IPS-11a (cell line): Measurements from ENCODE around the gene HRH1.
"Not testable (repeated sequence)": the region's sequence is repeated elsewhere in the genome, so short reads cannot be mapped to it uniquely, and the experiment has no call there.

Experiments
- H3K4me3 ChIP-seq: one replicate; pipeline ENCODE4 v1.5.1; 2013; ENCODE audit warnings: low read depth, low read length, control low read depth

Gene HRH1

DNA sequence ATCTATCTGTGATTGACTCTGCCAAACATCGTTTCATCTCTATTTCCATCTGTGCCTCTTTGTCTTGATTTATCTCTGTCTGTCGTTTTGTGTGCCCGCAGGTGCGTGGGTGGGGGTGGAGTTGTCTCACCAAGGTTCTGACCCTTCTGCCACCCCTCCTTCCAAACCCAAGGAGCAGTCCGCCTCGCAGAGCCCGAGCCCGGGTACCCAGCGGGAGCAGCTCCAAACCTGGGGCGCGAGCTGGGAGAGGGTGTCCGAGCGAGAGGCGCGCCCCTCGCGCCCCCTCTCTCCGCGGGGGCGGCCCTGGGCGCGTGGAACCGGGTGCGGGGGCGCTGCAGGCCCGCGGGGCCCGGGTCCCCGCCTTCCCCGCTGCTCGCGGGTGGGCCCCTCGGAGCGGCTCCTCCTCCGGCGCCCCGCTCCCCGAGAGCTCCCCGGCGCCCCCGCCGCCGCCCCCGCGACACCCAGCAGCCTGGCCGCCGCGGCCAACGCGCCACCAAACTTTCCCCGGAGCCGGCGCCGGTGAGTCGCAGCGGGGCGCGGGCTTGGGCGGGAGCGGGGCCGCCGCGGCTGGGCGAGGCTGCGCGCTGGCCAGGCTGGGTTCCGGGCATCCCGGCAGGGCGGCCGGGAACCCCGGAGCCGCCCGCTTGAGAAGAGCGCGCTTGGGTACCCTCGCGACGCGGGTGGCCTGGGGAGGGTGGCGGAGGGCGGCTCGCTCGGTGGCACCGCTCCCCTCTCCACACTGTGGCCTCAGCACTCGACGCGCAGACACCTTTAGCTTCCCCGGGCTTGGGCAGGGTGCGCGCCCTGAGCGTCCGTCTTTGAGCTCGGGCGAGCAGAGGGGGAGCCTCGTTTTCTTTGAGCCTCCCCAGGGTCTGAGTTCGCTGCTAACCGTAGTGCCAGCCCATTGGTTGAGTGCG lies at the start of gene HRH1:
Gene HRH1, plus strand, starts transcription at position 458 of the 917 bp plus-strand sequence. CDS start 104,545 bp downstream, outside the sequence.
- peak within 1 kb of the TSS; percentile 39 for H3K4me3 ChIP-seq

DNA sequence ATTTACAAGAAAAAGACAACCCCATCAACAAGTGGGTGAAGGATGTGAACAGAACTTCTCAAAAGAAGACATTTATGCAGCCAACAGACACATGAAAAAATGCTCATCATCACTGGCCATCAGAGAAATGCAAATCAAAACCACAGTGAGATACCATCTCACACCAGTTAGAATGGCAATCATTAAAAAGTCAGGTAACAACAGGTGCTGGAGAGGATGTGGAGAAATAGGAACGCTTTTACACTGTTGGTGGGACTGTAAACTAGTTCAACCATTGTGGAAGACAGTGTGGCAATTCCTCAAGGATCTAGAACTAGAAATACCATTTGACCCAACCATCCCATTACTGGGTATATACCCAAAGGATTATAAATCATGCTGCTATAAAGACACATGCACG lies 41.0 kb upstream of the HRH1 start:
- H3K4me3 ChIP-seq = not testable (repeated sequence)

- H3K4me3 ChIP-seq = no peak overlapping the region
Measured at GRCh38 chr3:11115548-11115947, 38.7 kb upstream of the HRH1 start.

GRCh38 chr3:11116336-11117059 lies 37.8 kb upstream of the HRH1 start:
- H3K4me3 ChIP-seq = no peak overlapping the region

DNA sequence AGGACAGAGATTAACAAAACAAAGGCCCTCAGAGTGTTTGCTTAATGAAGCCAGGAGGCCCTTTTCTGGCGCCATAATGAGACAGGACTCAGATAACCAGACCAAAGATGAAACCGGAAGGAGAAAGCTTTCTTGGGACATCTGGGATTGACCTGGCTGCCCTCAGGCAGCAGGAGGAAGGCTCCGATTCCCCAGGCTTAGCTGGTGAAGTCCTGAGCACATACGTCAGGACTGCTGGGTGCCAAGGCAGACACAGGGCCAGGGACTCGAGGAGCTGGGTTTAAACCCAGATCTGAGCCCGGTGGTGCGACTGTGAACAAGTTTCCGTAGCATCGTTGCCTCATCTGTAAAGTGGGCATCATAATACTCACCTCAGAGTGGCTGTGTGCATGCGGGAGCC lies 36.7 kb upstream of the HRH1 start:
- no peak overlapping the region for H3K4me3 ChIP-seq

DNA sequence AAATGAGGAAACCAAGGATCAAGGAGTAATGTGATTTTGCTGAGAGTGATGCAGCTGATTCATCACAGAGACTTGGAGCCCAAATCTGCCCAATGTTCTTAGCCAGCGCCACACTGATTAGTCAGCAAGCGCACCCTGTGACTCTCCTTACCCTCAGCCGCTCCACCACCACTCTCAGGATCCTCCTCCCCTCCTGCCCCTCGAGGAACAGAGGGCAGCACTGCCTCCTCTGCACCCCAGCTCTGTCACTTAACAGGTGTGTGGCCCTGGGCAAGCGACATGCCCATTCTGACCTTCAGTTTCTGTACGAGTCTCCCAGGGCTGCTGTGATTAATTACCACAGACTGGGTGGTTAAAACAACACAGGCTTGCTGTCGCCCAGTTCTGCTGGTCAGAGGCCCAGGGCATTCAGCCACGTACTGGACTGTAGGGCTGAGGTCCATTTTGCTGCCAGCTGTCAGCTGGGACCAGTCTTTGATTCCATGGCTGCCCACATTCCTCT lies 36.1 kb upstream of the HRH1 start:
- H3K4me3 ChIP-seq = no peak overlapping the region

DNA sequence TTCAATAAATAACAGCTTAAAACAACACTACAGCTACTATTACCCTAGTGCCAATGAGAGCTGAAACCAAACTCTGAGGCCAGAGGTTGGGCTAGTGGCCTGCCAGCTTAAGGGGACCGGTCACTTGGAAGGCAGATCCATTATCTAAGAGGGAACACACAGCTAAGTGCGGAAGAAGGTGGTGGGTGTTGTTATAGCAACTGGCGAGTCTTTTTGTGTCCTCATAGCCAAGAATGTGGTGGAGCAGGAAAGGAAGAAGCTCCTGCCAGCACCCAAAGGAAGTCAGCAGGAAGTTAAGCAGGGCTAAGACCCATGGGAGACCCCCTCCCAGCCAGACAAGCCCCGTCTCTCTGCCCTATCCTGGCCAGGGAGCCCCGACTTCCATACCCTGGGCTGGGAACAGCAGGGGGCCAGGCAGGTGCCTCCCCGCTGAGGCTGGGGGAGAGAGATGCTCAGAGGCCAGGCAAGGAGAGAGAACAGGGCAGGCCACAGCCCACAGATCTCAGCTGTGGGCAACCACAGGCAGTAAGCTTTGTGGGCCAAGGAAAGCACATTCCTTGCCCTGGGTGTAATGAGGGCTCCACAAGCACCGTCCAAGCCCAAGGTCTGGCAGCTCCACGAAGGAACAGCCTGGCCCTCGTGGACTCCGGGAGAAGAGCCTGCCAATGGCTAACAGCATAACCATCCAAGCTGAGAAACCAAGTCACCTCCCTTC lies 34.0 kb upstream of the HRH1 start:
- no peak overlapping the region for H3K4me3 ChIP-seq

DNA sequence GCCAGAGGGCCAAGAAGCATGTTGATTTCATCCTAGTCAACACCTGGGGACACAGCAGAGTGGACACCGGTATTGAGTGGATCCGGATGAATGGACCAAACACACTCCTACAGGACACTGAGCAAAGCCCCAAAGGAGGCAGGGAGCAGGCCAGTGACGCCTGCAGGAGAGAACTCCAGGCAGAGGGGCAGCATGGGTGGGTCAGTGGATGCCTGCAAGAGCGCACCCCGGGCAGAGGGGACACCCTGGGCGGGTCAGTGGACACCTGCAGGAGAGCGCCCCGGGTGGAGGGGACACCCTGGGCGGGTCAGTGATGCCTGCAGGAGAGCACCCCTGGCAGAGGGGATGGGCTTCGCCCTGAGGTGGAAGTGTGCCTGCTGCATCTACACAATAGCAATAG lies 27.6 kb upstream of the HRH1 start:
- H3K4me3 ChIP-seq = no peak overlapping the region

DNA sequence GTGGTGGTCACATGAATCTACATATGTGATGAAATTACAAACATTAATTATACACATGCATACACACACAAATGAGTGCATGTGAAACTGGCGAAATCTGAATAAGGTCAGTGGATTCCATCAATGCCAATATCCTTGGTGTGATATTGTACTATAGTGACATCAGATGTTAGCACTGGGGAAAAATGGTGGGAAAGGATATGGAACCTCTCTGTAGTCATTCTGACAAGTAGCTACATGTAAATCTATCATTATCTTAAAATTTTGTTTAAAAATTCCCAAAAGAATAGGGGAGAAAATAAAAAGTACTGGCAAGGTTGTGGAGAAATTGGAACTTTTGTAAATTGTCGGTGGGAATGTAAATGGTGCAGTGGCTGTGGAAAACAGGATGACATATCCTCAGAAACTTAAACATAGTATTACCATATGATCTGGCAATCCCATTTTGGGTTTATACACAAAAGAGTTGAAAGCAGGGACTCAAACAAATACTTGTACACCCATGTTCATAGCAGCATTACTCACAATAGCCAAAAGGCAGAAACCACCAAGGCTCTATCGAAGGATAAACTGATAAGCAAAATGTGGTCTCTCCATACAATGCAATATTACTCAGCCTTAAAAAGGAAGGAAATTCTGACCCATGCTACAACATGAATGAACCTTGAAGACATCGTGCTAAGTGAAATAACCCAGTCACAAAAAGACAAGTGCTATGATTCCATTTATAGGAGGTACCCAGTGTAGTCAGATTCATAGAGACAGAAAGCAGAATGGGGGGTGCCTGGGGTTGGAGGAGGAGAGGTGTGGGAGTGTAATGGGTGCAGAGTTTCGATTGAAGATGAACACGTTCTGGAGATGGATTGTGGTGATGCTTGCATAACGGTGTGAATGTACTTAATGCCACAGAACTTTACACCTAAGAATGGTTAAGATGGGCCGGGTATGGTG lies 25.3 kb upstream of the HRH1 start:
- no peak overlapping the region for H3K4me3 ChIP-seq

DNA sequence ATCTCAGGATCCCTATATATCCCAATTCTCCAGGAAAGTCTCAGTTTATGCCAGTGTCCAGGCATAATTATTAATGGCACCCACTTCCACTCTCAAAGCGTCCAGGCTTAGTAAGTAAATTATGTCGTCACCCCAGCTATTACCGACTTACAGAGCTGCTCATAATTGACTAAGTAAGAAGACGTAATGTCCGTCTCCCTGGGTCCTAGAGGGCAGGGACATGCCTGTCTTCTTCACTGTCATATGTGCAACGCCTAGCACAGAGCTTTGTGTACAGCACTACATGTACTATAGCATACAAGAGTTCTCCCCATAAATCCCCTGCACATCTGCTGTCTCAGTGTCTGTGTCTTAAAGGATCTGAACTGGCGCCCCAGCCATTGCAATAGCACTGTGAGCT lies 23.9 kb upstream of the HRH1 start:
- no peak overlapping the region for H3K4me3 ChIP-seq

DNA sequence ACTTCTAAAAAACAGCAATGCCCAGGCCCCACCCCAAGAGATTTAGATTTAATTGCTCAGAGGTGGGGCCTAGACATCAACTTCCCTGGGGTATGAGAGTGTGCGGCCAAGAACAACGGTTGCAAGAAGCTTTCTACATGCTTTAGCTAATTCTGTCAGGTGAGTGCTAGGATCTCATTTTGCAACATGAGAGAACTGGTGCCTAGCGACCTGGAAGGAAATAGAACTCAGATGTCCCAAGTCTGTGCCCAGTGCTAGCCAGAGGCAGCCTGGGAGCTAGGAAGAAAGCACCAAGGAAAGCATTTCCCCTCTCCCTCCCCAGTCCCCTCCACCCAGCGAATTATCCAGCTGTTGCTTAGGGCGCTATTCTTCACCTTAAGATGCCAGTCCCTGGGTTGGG lies 22.9 kb upstream of the HRH1 start:
- H3K4me3 ChIP-seq = no peak overlapping the region

- not testable (repeated sequence) for H3K4me3 ChIP-seq
Measured at GRCh38 chr3:11131886-11132285, 22.4 kb upstream of the HRH1 start.

GRCh38 chr3:11132861-11133260 lies 21.4 kb upstream of the HRH1 start:
- no peak overlapping the region for H3K4me3 ChIP-seq

DNA sequence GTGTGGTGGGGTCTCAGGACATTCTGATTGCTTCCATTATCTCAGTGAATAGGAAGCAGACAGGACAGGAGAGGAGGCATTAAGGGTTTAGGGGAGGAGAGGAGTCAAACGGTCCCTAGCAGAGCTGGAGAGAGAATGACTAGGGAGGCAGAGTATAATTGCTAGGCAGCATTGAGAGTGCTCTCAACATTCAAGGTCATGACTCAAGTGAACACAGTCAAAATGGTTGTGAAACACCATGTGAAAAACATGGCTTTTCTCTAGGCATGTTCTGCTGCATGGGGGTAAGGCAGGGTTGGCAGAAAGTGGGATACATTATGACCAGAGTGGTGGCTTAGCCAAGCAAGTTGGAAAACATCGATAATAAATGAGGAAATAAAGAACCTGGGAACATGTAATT lies 19.5 kb upstream of the HRH1 start:
- no peak overlapping the region for H3K4me3 ChIP-seq

- H3K4me3 ChIP-seq = no peak overlapping the region
Measured at GRCh38 chr3:11136116-11136515, 18.2 kb upstream of the HRH1 start.

GRCh38 chr3:11136830-11137626 lies 17.3 kb upstream of the HRH1 start:
- no peak overlapping the region for H3K4me3 ChIP-seq

- H3K4me3 ChIP-seq = no peak overlapping the region
Measured at GRCh38 chr3:11137627-11137959, 16.7 kb upstream of the HRH1 start.

DNA sequence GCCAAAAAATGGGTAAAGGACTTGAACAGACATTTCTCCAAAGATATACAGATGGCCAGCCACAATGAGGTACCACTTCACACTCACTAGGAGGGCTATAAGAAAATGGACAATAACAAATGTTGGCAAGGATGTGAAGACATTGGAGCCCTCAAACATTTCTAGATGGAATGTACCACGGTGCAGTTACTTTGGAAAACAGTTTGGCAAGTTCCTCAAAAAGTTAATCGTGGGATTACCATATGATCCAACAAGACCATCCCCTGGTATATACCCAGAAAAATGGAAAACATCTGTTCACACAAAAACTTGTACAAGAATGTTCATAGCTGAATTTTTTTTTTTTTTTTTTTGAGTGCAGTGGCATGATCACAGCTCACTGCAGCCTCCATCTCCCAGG lies 15.9 kb upstream of the HRH1 start:
- H3K4me3 ChIP-seq = no peak overlapping the region

DNA sequence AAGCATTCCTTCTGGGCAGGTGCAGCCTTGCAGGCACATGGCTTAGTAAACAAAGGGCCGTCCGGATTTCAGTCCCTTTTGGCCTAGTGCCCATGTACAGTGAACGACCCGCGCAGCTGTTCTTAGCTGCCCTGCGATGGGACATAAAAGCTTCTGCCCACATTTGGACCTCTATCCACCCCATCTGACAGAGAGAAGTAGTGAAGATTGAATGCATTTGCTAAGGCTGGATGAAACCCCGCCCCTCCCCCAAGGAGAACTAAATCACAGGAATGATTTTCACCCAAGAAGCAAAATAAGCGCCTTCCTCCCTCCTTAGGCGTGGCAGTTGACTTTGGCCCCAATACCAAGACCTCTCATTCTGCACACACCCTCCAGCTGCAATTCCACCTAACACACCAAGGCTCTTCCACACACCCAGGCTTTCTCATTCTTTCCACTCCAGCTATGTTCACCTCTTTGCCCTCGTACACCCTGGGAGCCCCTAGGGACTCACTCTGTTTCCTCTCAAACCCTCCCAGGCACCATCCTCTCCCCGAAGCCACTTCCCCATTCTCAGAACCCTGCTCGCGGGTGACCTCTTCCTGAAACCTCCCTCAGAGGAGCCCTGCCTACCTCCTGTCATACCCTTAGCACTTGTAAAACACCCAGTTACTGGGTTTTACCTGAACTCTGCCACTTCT lies 14.1 kb upstream of the HRH1 start:
- no peak overlapping the region for H3K4me3 ChIP-seq
